ENCODE data around the gene PLOD3. TPM values are rescaled to one million over a fixed set of nuclear protein-coding genes. Genes with fewer than 3 reads are reported as not detected.

PLOD3 gene
- total and polyA plus RNA-seq, 2 experiments from 2014 or later = 52.7 to 73.1 TPM

GRCh38 chr7:101189109-101189508 is 28.3 kb downstream of the PLOD3 start:
- H3K4me1 ChIP-seq (ENCODE audit: low read depth) = no peaks in the 10 kb centered on the region
- no peak for TF ChIP-seq CTCF (IDR thresholded peaks at IDR 0.05; ENCODE audit: low read depth, low read length)
- H3K36me3 ChIP-seq = no peaks in the 10 kb centered on the region
- H3K4me3 ChIP-seq = no peak overlapping the region
- DNase-seq (ENCODE audit: low read depth in 1 of 2, low spot score in 1 of 2) = no peak
- peaks cover 16% of the 10 kb centered on the region for H3K27me3 ChIP-seq
- no peak overlapping the region for H3K27ac ChIP-seq
- H3K9me3 ChIP-seq (ENCODE audit: low read depth) = no peaks in the 10 kb centered on the region

GRCh38 chr7:101186844-101187428 is 30.4 kb downstream of the PLOD3 start:
- TF ChIP-seq CTCF (IDR thresholded peaks at IDR 0.05; ENCODE audit: low read depth, low read length) = no peak
- Histone ChIP-seq H3K27me3 (peaks cover 13% of the 10 kb centered on the region), H3K4me1 (ENCODE audit: low read depth) (no peaks in the 10 kb centered on the region), H3K9me3 (ENCODE audit: low read depth) (no peaks in the 10 kb centered on the region), H3K27ac (no peak overlapping the region), H3K36me3 (no peaks in the 10 kb centered on the region), H3K4me3 (no peak overlapping the region)
- DNase-seq (ENCODE audit: low read depth in 1 of 2, low spot score in 1 of 2) = no peak

GRCh38 chr7:101186194-101186593 is 31.2 kb downstream of the PLOD3 start:
- Histone ChIP-seq H3K4me3 (no peak overlapping the region), H3K27ac (no peak overlapping the region), H3K4me1 (ENCODE audit: low read depth) (no peaks in the 10 kb centered on the region), H3K36me3 (no peaks in the 10 kb centered on the region), H3K27me3 (peaks cover 16% of the 10 kb centered on the region), H3K9me3 (ENCODE audit: low read depth) (no peaks in the 10 kb centered on the region)
- no peak for DNase-seq (ENCODE audit: low read depth in 1 of 2, low spot score in 1 of 2)
- no peak for TF ChIP-seq CTCF (IDR thresholded peaks at IDR 0.05; ENCODE audit: low read depth, low read length)

- Histone ChIP-seq H3K36me3 (no peaks in the 10 kb centered on the region), H3K27ac (no peak overlapping the region), H3K4me1 (ENCODE audit: low read depth) (no peaks in the 10 kb centered on the region), H3K4me3 (no peak overlapping the region), H3K27me3 (peaks cover 25% of the 10 kb centered on the region), H3K9me3 (ENCODE audit: low read depth) (no peaks in the 10 kb centered on the region)
- no peak for TF ChIP-seq CTCF (IDR thresholded peaks at IDR 0.05; ENCODE audit: low read depth, low read length)
- DNase-seq (ENCODE audit: low read depth in 1 of 2, low spot score in 1 of 2) = no peak
Observed at GRCh38 chr7:101185258-101185839, 32.0 kb downstream of the PLOD3 start.

- no peak within 1 kb of the TSS for H3K27ac ChIP-seq
- TF ChIP-seq CTCF (IDR thresholded peaks at IDR 0.05; ENCODE audit: low read depth, low read length) = no peak
- DNase-seq (ENCODE audit: low read depth in 1 of 2, low spot score in 1 of 2) = no peak
- no peaks in the 10 kb centered on the region for H3K9me3 ChIP-seq (ENCODE audit: low read depth)
- H3K4me1 ChIP-seq (ENCODE audit: low read depth) = peaks cover 5% of the 10 kb centered on the region
- H3K36me3 ChIP-seq = no peaks in the 10 kb centered on the region
- H3K4me3 ChIP-seq = peak within 1 kb of the TSS; percentile 15
- peaks cover 68% of the 10 kb centered on the region for H3K27me3 ChIP-seq
Observed at GRCh38 chr7:101180130-101180755, 37.1 kb downstream of the PLOD3 start, which contains the start of gene NAT16. TSS of gene NAT16 (minus strand) at chr7:101180293. CDS start at chr7:101174807, 5,486 bp downstream.

All from cardiac muscle cell (in vitro differentiated cells and primary cell).